Measurements from ENCODE around the gene WDR75. TPM values are rescaled to one million over a fixed set of nuclear protein-coding genes. Genes with fewer than 3 reads are reported as not detected.

WDR75 gene
- total RNA-seq, 4 donors from 2014 or later: 14.0 to 21.4 (median 16.7) TPM

DNA sequence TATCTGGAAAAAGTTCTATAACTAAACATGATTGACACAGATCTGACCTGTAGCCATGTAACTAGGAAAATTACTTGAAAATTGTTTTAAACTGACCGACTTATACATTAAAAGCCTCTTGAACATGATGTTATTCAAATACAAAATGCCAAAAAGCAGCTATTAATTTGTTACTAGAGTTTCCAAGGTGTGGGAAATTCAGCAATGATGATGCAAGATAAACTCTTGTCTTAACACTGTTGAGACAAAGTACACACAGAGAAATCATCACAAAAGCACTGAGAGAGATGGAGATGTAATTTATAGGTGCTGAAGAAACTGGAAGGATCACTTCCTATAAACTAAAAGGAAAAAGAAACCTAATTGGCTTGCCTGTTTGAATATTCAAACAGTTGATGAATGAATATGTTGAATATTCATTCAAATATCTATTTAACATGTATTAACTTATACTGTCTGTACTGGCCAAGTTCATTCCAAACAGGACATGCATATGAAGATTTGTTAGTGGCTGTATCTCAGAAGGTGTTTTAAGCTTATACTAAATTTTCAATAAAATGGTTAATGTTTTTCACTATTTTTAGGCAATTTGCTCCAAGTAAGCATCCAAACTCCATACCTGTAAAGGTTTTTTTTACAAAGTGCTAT is 34.6 kb upstream of the WDR75 start:
- Histone ChIP-seq H3K27ac (no peak overlapping the region), H3K36me3 (no peaks in the 10 kb centered on the region), H3K27me3 (no peaks in the 10 kb centered on the region), H3K4me3 (no peak overlapping the region), H3K9me3 (no peaks in the 10 kb centered on the region), H3K4me1 (peaks cover 1 to 9% of the 10 kb centered on the region in 2 donors)
- no peak for TF ChIP-seq CTCF (IDR thresholded peaks at IDR 0.05 in 4 of 5, conservative IDR thresholded peaks at IDR 0.05 in 1 of 5)
- TF ChIP-seq POLR2A (IDR thresholded peaks at IDR 0.05): no peak
- DNase-seq (no peak), ATAC-seq (no peak)
- in situ Hi-C loops (cut with MboI; ENCODE audit: low sequenced_read_pairs in 4 of 4): loop anchor here (10.0 to 25.0 kb wide), 4 partner anchors 869 to 1819 kb away; no protein-coding TSS in a partner anchor
- intact Hi-C loops (cut with DNase I; ENCODE audit: low total_unique reads): no loop called here

- Histone ChIP-seq H3K27ac (peak overlapping the region in 2 of 4 donors; percentile 7 to 30), H3K4me3 (peak overlapping the region in 1 of 4 donors; percentile 21), H3K9me3 (no peaks in the 10 kb centered on the region), H3K36me3 (no peaks in the 10 kb centered on the region), H3K27me3 (no peaks in the 10 kb centered on the region), H3K4me1 (peaks cover 7 to 13% of the 10 kb centered on the region in 2 donors)
- intact Hi-C loops (cut with DNase I; ENCODE audit: low total_unique reads) (no loop called here), in situ Hi-C loops (cut with MboI; ENCODE audit: low sequenced_read_pairs in 4 of 4) (loop anchor here (10.0 to 25.0 kb wide), 4 partner anchors 870 to 1820 kb away; no protein-coding TSS in a partner anchor)
- no peak for DNase-seq
- no peak for ATAC-seq
- TF ChIP-seq CTCF (IDR thresholded peaks at IDR 0.05 in 4 of 5, conservative IDR thresholded peaks at IDR 0.05 in 1 of 5) (no peak), POLR2A (IDR thresholded peaks at IDR 0.05) (no peak)
Observed at GRCh38 chr2:189407281-189408209, 33.7 kb upstream of the WDR75 start.

GRCh38 chr2:189408294-189408693 is 33.0 kb upstream of the WDR75 start:
- DNase-seq: no peak
- Histone ChIP-seq H3K27ac (peak overlapping the region in 1 of 4 donors; percentile 7), H3K4me1 (peaks cover 7 to 13% of the 10 kb centered on the region in 2 donors), H3K27me3 (no peaks in the 10 kb centered on the region), H3K36me3 (no peaks in the 10 kb centered on the region), H3K4me3 (no peak overlapping the region), H3K9me3 (no peaks in the 10 kb centered on the region)
- intact Hi-C loops (cut with DNase I; ENCODE audit: low total_unique reads): no loop called here
- ATAC-seq: no peak
- in situ Hi-C loops (cut with MboI; ENCODE audit: low sequenced_read_pairs in 4 of 4): loop anchor here (10.0 to 25.0 kb wide), 4 partner anchors 871 to 1821 kb away; no protein-coding TSS in a partner anchor
- no peak for TF ChIP-seq POLR2A (IDR thresholded peaks at IDR 0.05)
- no peak for TF ChIP-seq CTCF (IDR thresholded peaks at IDR 0.05 in 4 of 5, conservative IDR thresholded peaks at IDR 0.05 in 1 of 5)

GRCh38 chr2:189409131-189409530 is 32.1 kb upstream of the WDR75 start:
- Histone ChIP-seq H3K27me3 (no peaks in the 10 kb centered on the region), H3K36me3 (no peaks in the 10 kb centered on the region), H3K4me1 (peaks cover 7 to 13% of the 10 kb centered on the region in 2 donors), H3K4me3 (no peak overlapping the region), H3K9me3 (no peaks in the 10 kb centered on the region), H3K27ac (no peak overlapping the region)
- intact Hi-C loops (cut with DNase I; ENCODE audit: low total_unique reads): no loop called here
- no peak for TF ChIP-seq CTCF (IDR thresholded peaks at IDR 0.05 in 4 of 5, conservative IDR thresholded peaks at IDR 0.05 in 1 of 5)
- TF ChIP-seq POLR2A (IDR thresholded peaks at IDR 0.05): no peak
- no peak for ATAC-seq
- DNase-seq: no peak
- in situ Hi-C loops (cut with MboI; ENCODE audit: low sequenced_read_pairs in 4 of 4): loop anchor here (10.0 to 25.0 kb wide), 4 partner anchors 872 to 1822 kb away; no protein-coding TSS in a partner anchor
